T47D (cell line): Measurements from ENCODE around the gene ARMC8.
A peak's percentile ranks its signal among the peaks of the same experiment; 100 is the strongest.

ENCODE experiments used
- DNase-seq, 2 experiments: peaks; one replicate each; pipeline versions ENCODE4 v3.0.0 to v3.0.0-alpha.2; 2011 to 2012; ENCODE audit warnings: low read depth in 1 of 2, low spot score in 1 of 2
- JUND ChIP-seq: IDR thresholded peaks from 2 replicates; pipeline ENCODE4 v1.6.1; 2012; ENCODE audit warnings: low read depth
- in situ Hi-C: cut with HindIII; loops from 2 replicates; pipeline ENCODE4 v1.10.0; 2016; ENCODE audit warnings: low sequenced_read_pairs, low pct_unique_long_range_greater_than_20kb

The ARMC8 gene

DNA sequence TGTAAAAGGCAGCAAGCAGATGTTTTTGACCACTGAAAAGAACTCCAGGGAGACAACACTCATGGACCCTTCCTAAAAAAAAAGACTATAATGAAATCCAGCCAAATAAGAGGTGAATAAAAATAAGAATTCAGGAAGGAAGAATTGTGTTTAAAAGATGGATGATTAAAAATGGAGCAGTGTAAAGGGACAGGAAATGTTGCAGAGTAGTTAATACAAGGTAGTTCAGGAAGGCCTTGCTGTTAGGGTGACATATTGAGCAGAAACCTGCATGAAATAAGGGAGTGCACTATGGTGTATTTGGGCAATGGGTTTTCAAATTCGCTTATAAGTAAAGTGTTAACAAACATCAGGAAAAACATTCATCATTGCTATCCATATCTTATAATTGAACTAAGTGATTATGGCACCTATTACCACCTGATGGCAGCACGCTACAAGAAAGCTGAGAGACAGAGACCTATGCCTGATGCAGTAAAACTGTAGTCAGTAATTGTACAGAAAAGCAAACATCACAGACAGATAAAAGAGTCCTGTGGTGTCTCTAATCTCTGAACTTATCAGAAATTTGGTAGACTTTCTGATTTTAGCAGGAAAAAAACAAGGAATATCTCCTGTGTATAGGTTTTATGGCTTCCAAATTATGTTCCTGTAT, 6.6 kb upstream of the ARMC8 start:
- DNase-seq: peak in 1 of 2 experiments; percentile 68
- in situ Hi-C loops: no loop called here
- TF ChIP-seq JUND: no peak

DNA sequence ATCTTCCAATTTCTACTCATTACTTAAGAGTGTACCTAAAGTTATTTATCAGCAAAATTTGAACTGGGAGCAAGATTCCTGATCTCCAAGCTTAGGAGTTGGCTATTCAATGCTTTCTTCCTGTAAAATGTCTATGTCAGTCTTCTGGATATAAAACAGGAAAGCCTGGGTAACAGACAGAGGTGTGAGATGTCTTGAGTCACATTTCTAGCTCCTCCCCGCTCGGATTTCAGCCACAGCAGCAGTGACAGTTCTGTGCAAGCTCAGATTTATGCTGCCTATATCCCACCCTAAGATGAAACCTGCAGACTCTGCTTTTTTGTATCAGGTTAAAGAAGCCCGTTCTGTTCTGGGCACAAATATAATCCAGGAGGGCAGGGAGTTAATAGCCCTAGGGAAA, 2.1 kb upstream of the ARMC8 start:
- no peak for TF ChIP-seq JUND
- in situ Hi-C loops: no loop called here
- DNase-seq: peak in 1 of 2 experiments; percentile 39

DNA sequence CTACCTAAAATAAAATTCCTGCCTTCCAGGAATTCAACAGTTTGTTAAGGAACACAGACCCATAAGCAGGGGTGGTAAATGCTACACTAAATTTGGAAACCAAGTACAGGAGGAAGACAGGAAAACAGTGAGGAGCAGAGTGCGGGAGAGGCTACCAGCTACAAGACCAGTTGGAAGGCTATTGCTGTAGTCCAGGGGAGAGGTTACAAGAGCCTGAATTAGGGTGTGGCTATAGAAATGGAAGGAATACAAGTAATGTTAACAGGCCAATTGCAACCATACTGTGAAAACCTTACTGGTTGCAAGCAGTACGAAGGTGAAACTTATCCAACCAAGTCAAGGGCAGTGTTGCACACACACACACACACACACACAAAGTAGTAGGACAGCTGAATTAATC, 880 bp upstream of the ARMC8 start:
- no peak for TF ChIP-seq JUND
- DNase-seq: no peak
- in situ Hi-C loops: no loop called here

DNA sequence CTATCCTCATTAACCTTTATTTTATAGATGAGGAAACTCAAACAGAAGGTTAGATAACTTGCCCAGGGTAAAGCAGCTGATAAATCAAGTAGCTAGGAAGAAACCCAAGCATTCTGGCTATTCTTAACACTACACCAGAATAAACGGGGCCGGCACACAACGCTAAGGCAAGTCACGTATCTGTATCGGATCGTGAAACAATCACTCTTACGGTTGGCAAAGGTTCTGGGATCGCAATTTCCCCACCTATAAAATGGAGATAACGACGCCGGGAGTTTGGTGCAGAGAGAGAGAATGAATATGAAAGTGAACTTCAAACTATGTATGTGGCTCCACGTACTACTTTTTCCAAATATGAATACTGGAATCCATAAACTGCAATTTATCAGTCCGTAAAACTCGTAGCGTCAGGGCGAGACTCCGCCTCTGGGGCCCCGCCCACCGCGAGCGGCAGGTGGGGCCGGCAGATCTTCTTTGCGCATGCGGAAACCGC, 252 bp upstream of the ARMC8 start:
- DNase-seq: peak in 1 of 2 experiments; percentile 92

DNA sequence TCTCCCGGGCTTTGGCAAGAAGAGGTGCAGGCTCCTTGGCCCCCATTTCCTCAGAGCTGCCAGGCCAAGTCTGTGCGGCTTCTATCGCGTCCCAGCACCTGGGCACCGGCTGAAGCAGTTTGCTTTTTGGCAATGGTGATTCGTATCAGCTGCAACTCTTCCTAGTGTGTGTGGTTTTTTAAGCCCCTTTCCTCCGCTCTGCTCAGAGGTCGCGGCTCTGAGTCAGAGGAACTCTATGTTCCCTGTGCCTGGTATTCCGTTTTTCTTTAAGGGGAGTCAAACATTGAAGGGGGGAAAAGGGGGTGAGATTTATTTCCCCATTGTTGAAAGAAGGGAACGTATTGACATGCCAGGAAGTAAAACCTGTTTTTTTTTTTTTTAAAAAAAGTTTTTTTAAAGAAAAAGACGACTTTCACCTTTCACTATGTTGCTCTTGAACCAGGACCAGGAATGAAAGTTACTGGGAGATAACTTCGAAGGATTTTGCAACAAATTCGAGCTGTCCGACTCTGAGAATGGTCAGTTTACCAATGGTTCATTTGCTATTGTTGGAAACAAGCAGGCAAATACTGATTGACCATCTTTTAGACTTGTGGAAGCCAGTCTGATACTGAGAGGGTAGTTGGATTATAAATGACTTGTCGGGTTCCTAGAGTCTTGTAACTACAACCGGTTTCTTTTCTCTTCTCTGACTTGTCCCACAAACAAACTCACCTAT, 1.1 kb downstream of the ARMC8 start:
- DNase-seq: peak in 1 of 2 experiments; percentile 48
- in situ Hi-C loops: no loop called here

More for the DNA sequence above, 252 bp upstream of the ARMC8 start:
- in situ Hi-C loops: no loop called here
- no peak for TF ChIP-seq JUND

DNA sequence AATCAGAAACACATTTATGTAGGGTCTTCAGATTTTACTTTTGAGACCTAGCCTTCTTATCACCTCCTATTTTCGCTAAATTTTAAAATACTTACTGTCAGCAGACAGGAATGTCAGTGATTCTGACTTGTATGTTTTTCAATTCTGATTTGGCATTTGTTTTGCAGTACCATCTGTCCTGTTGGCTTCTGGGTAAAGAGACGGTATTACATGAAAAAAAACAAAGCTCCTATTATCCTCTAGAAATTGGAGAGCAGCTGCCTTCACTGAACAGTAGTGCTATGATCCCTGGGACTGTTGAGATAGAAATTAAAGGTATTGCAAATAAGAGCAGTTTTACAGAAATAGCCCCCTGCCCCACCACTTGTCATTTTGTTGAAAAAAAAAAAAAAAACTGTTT, 8.4 kb downstream of the ARMC8 start:
- no peak for TF ChIP-seq JUND
- in situ Hi-C loops: no loop called here
- no peak for DNase-seq

More for the DNA sequence above, 1.1 kb downstream of the ARMC8 start:
- TF ChIP-seq JUND: no peak

DNA sequence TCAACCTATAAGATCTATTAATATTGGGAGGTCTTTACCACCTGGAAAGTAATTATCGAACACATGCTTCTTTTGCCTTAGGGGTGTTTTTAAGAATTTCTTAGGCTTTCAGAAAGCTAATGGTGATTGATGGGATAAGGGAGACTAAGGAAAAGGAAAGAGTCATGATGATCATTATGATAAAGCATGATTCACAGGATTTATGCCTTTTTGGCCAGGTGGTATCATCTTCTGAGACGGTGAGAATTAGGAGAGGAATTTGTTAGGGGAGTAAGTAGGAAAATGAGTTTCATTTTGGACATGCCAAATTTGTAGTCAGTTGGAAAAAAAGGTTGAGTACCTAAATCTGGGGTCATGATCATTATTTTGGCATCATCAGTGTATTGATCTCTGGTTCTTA, 8.9 kb downstream of the ARMC8 start:
- TF ChIP-seq JUND: no peak
- no peak for DNase-seq
- in situ Hi-C loops: no loop called here

DNA sequence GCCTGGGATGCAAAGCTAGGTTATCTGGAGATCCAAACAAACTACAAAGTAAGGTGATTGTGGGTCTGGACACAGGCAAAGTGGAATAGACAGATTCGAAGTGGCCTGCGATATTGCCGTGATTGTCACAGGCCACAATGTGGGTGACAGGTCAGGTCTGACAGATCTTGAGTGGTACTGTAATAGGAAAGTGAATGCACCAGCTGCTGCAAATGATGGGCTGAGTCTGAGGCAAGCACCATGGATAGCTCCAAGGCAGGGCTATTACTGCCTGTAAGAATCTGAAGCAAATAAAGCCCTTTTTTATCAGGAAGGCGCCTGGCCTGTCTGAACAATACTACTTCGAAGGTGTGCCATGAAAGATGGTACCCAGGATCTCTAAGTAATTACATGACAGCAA, 10.0 kb downstream of the ARMC8 start:
- DNase-seq: peak; percentile 28 to 60
- in situ Hi-C loops: no loop called here
- TF ChIP-seq JUND: no peak

DNA sequence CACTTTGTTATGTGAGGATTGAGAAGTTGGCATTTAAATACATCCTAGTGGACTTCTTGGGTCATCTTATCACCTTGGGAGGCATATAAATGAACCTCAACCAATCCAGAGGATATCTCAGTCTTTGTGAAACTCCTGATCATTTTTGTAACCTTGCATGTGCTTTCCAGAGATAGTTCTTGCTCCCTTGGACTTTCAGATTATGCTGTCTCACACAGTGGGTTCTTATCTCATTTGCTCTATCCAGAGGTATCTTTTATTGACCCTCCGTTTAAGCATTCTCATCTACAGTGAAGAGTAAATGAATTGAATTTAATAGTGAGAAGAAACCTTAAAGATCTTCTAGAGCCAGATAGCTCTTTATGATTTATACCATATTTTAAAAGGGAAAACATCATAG, 10.4 kb downstream of the ARMC8 start:
- in situ Hi-C loops: no loop called here
- no peak for TF ChIP-seq JUND
- no peak for DNase-seq

DNA sequence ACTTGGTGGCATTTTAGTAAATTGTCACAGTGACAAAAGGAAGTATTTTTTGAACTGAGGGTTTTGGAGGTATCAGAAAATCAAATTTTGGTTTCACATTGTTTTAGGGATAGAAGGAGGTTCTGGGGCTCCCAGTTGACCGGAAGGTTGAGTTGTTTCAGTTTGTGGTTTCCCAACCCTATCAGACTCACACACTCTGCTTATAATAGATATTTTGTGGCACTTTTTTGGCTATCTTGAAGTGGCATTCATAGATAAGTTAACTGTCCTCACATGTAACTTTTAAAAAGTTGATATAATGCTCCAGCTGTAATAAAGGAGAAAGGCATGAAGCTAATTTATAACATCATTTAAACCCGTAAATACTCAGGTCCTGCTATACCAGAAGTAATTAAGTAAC, 12.8 kb downstream of the ARMC8 start:
- TF ChIP-seq JUND: no peak
- DNase-seq: no peak
- in situ Hi-C loops: no loop called here

DNA sequence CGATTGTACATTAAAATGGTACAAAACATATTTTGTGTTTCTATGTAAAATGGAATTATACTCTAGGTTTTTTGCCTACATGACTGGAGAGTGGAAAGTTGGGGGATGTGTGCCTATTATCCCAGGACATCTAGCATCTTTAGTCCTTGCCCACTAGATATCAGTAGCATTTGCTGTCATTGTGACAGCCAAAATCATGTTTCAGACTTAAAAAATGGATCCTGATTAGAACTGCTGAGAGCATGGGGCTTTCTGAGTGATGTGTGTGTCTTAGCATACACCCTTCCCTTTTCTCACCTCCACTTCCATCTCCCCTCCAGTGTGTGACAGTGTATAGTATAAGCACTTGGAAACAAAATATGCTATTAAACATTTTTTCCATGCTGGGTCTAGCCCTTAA, 13.3 kb downstream of the ARMC8 start:
- no peak for DNase-seq
- TF ChIP-seq JUND: no peak
- in situ Hi-C loops: no loop called here

DNA sequence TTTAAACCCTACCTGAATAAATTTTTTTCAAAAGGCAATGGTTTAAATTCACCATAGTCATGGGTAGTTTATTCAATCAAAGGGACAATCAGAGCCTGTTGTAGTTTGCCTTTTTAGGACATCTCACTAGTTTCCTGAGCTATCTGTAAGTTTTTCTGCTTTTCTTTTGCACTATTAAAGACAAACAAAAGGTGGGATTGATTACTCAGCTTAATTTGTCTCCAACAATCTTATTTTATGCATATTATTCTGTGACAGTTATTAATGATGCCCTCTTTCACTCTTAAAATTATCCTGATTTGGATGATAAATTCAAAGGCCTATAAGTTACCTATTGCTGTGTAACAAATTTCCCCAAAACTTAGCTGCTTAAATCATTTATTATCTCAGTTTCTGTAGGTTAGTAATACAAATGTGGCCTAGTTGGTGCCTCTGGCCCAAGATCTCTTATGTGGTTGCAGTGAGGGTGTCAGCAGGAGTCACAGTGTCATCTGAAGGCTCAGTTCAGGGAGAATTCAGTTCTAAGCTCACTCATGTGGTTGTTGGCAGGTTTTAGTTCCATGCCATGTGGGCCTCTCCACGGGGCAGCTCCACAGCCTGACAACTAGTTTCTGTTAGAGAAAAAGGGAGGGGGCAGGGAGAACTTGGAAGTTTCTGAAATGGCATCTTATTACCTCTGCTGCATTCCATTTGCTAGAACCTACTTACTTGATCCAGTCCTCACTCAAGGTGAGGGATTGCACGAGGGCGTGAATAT, 16.0 kb downstream of the ARMC8 start:
- no peak for TF ChIP-seq JUND
- DNase-seq: no peak
- in situ Hi-C loops: no loop called here

DNA sequence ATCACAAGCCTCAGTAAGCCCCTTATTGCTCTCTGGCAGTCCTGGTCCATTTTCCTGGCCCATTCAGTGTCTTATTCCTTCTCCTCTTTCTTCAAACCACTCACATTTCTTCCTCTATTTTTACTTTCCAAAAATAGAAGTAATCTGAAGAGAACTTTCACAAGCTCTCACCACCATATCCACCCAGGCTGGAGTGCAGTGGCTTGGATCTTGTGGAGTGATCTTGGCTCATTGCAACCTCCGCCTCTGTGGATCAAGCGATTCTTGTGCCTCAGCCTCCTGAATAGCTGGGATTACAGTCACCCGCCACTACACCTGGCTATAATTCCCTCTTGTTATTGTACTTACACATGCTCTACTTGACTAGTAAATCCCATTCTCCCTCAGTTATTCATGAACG, 16.8 kb downstream of the ARMC8 start:
- no peak for DNase-seq
- in situ Hi-C loops: no loop called here
- no peak for TF ChIP-seq JUND
